Measurements from ENCODE around the gene ZXDC. TPM values are rescaled to one million over a fixed set of nuclear protein-coding genes. Genes with fewer than 3 reads are reported as not detected.

The ZXDC gene
- total and polyA plus RNA-seq, 9 of the 15 experiments (the other 6 are each of a cell fraction or from before 2014, with no cell fraction given): 0.59 to 13.4 (median 7.3) TPM

DNA sequence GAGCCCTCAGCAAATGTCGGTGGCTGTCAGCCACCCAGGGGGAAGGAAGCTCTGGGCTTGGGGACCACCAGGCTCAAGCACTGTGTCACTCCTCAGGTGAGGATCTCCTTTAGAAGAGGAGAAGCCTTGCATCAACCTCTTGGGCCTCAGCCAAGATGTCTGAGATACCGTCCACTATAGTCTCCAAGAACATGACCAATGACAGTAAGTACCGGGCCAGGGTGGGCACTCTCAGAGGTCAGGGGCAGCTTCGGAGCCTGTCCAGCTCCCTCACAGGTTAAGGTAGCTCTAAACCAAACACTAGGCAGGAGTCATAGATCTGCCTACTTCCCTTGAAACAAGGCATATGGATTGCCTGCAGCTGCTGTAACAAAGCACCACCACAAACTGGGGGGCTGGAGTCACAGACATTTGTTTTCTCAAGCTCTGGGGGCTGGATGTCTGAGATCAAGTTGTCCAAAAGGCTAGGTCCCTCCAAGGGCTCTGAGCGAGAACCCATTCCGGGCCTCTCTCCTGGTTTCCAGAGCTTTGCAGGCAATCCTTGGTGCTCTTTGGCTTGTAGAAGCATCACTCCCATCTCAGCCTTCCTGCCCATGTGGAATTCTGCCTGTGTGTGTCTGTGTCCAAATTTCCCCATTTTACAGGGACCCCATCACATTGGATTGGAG lies 79.7 kb downstream of the ZXDC start:
- TF ChIP-seq TRIM28 (IDR thresholded peaks at IDR 0.05) (no peak), POLR2G (IDR thresholded peaks at IDR 0.05; ENCODE audit: low read depth, low read length) (no peak)
- ATAC-seq (no peak), DNase-seq (ENCODE audit: extremely low read depth in 1 of 4, low spot score in 3 of 4) (no peak), FAIRE-seq (no peak)
- no peaks in the 10 kb centered on the region for H3K9me3 ChIP-seq (replicated peaks; ENCODE audit: control insufficient read depth, insufficient read depth, low read depth, low read length)
- in situ Hi-C loops (cut with MboI): loop anchor here (25.0 kb wide), 1 partner anchor 259 kb away; no protein-coding TSS in a partner anchor
- POLR2A ChIA-PET: interaction anchor here (0.8 kb wide), 1 partner anchor 33 kb away, joined by 3 read pairs; no protein-coding TSS in a partner anchor
- H3K27me3 ChIP-seq (ENCODE audit: control insufficient read depth in 2 of 2, insufficient read depth in 2 of 2, low read length in 2 of 2): peaks cover 5 to 58% of the 10 kb centered on the region in 2 experiments; a peak in 4 of 5 replicates
- no peaks in the 10 kb centered on the region; a peak in 1 of 5 replicates for H3K4me1 ChIP-seq (replicated peaks in 1 of 2; ENCODE audit: control insufficient read depth in 2 of 2, insufficient read depth in 2 of 2, low read length in 2 of 2)
- no peak overlapping the region for H3K27ac ChIP-seq (ENCODE audit: extremely low read depth, low read depth, low read length)
- BruUV-seq (replicated peaks): no TSS peak
- intact Hi-C loops (cut with micrococcal nuclease): no loop called here
- no peak overlapping the region for H3K9ac ChIP-seq (ENCODE audit: insufficient read depth in 1 of 2, low read depth in 2 of 2, low read length in 2 of 2)
- 0% methylated on average over 4 of the region's 6 CpGs for WGBS (ENCODE audit: insufficient coverage, low coverage, missing lambda C conversion rate)
- no peaks in the 10 kb centered on the region for H3K79me2 ChIP-seq (ENCODE audit: control insufficient read depth, insufficient read depth, low read length)
- no peaks in the 10 kb centered on the region for H3K9me1 ChIP-seq (ENCODE audit: control insufficient read depth, insufficient read depth, low read length)
- H3K4me2 ChIP-seq (ENCODE audit: insufficient read depth, low read length): no peak overlapping the region
- no peaks in the 10 kb centered on the region for H3K36me3 ChIP-seq (ENCODE audit: control insufficient read depth, insufficient read depth, low read length)
- H2AFZ ChIP-seq (ENCODE audit: low read depth, low read length): no peak overlapping the region
- H4K20me1 ChIP-seq (replicated peaks; ENCODE audit: control insufficient read depth, insufficient read depth, low read length): 0 out of 2 replicates have a peak, but pooled peaks cover 3% of the 10 kb centered on the region
- no peak overlapping the region for H3K4me3 ChIP-seq
- CTCF ChIA-PET (ENCODE audit: low intra/inter-chr PET ratio): no interaction called here

DNA sequence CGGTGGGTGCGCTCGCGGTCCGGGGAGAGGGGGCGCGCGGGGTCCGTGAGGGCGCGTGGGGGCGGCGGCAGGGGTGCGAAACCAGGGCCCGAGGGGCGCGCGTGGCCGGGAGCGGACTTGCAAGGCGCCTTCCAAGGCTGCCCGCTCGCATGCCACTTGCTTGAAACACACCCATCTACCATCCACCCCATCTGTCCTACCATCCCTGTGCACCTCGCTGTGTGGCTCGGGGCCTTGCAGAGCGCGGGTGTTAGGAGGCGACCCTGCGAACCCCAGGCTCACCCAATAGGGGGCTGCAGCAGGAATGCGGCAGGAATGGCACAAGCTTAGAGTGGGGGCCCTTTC lies 80.7 kb downstream of the ZXDC start:
- no peak for ATAC-seq
- TF ChIP-seq STAT5B (CRISPR knock-in tag; IDR thresholded peaks at IDR 0.05): no peak
- TF ChIP-seq RAD51 (IDR thresholded peaks at IDR 0.05; ENCODE audit: borderline replicate concordance, low read depth): no peak
- no peak for TF ChIP-seq NR2C1 (IDR thresholded peaks at IDR 0.05)
- no peak for TF ChIP-seq NR2C1 (tag; IDR thresholded peaks at IDR 0.05)
- TF ChIP-seq, protein P1, sequence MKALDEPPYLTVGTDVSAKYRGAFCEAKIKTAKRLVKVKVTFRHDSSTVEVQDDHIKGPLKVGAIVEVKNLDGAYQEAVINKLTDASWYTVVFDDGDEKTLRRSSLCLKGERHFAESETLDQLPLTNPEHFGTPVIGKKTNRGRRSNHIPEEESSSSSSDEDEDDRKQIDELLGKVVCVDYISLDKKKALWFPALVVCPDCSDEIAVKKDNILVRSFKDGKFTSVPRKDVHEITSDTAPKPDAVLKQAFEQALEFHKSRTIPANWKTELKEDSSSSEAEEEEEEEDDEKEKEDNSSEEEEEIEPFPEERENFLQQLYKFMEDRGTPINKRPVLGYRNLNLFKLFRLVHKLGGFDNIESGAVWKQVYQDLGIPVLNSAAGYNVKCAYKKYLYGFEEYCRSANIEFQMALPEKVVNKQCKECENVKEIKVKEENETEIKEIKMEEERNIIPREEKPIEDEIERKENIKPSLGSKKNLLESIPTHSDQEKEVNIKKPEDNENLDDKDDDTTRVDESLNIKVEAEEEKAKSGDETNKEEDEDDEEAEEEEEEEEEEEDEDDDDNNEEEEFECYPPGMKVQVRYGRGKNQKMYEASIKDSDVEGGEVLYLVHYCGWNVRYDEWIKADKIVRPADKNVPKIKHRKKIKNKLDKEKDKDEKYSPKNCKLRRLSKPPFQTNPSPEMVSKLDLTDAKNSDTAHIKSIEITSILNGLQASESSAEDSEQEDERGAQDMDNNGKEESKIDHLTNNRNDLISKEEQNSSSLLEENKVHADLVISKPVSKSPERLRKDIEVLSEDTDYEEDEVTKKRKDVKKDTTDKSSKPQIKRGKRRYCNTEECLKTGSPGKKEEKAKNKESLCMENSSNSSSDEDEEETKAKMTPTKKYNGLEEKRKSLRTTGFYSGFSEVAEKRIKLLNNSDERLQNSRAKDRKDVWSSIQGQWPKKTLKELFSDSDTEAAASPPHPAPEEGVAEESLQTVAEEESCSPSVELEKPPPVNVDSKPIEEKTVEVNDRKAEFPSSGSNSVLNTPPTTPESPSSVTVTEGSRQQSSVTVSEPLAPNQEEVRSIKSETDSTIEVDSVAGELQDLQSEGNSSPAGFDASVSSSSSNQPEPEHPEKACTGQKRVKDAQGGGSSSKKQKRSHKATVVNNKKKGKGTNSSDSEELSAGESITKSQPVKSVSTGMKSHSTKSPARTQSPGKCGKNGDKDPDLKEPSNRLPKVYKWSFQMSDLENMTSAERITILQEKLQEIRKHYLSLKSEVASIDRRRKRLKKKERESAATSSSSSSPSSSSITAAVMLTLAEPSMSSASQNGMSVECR (CRISPR knock-in tag; IDR thresholded peaks at IDR 0.05): no peak
- TF ChIP-seq POLR2H (tag; IDR thresholded peaks at IDR 0.05; ENCODE audit: low read depth): no peak
- no peak for TF ChIP-seq FOXP1 (CRISPR knock-in tag; IDR thresholded peaks at IDR 0.05)

More for the DNA sequence above, 80.7 kb downstream of the ZXDC start:
- Histone ChIP-seq H3K27me3 (ENCODE audit: control insufficient read depth in 2 of 2, insufficient read depth in 2 of 2, low read length in 2 of 2) (peaks cover 5 to 62% of the 10 kb centered on the region in 2 experiments; a peak in 4 of 5 replicates), H3K4me2 (ENCODE audit: insufficient read depth, low read length) (no peak overlapping the region), H3K9me1 (ENCODE audit: control insufficient read depth, insufficient read depth, low read length) (no peaks in the 10 kb centered on the region), H3K36me3 (ENCODE audit: control insufficient read depth, insufficient read depth, low read length) (no peaks in the 10 kb centered on the region), H4K20me1 (replicated peaks; ENCODE audit: control insufficient read depth, insufficient read depth, low read length) (0 out of 2 replicates have a peak, but pooled peaks cover 3% of the 10 kb centered on the region), H2AFZ (ENCODE audit: low read depth, low read length) (no peak overlapping the region), H3K4me3 (no peak overlapping the region), H3K9me3 (replicated peaks; ENCODE audit: control insufficient read depth, insufficient read depth, low read depth, low read length) (no peaks in the 10 kb centered on the region), H3K9ac (ENCODE audit: insufficient read depth in 1 of 2, low read depth in 2 of 2, low read length in 2 of 2) (no peak overlapping the region), H3K4me1 (replicated peaks in 1 of 2; ENCODE audit: control insufficient read depth in 2 of 2, insufficient read depth in 2 of 2, low read length in 2 of 2) (peaks cover 0 to 2% of the 10 kb centered on the region in 2 experiments; a peak in 2 of 5 replicates), H3K27ac (ENCODE audit: extremely low read depth, low read depth, low read length) (no peak overlapping the region), H3K79me2 (ENCODE audit: control insufficient read depth, insufficient read depth, low read length) (no peaks in the 10 kb centered on the region)
- CTCF ChIA-PET (ENCODE audit: low intra/inter-chr PET ratio): no interaction called here
- WGBS (ENCODE audit: insufficient coverage, low coverage, missing lambda C conversion rate): 2% methylated on average over 7 of the region's 30 CpGs
- BruUV-seq (replicated peaks): no TSS peak
- intact Hi-C loops (cut with micrococcal nuclease) (no loop called here), in situ Hi-C loops (cut with MboI) (loop anchor here (5.0 to 25.0 kb wide), 2 partner anchors 143 to 258 kb away; no protein-coding TSS in a partner anchor)
- DNase-seq (ENCODE audit: extremely low read depth in 1 of 4, low spot score in 3 of 4) (no peak), FAIRE-seq (no peak)
- POLR2A ChIA-PET: interaction anchor here (0.6 kb wide), 1 partner anchor 38 kb away, joined by 3 read pairs; the partner anchor contains the start of gene KLF15
